B cell (primary cell): ENCODE data around the gene SKAP2. TPM values are rescaled to one million over a fixed set of nuclear protein-coding genes. Genes with fewer than 3 reads are reported as not detected.

Experiments
- ATAC-seq: fragments of 200-7000 bp; cut with Tn5 transposase; one replicate; pipeline ENCODE4 v1.10.0; 2021; ENCODE audit warnings: low read depth, mild to moderate bottlenecking, moderate number of reproducible peaks, moderate library complexity
- CTCF ChIA-PET: fragments of 350-600 bp; sonication (Branson Sonifier 250); formaldehyde crosslinking; loops from one replicate; lab custom pipeline; 2021; ENCODE audit warnings: antibody characterized with exemption, inconsistent platforms; lab: Charles Lee
- POLR2A ChIA-PET: fragments of 350-600 bp; sonication (Branson Sonifier 250); formaldehyde crosslinking; loops from one replicate; lab custom pipeline; 2021; ENCODE audit warnings: antibody characterized with exemption; lab: Charles Lee
- DNase-seq: peaks from one replicate; pipeline ENCODE4 v3.0.0; 2013
- H2AFZ ChIP-seq: 2 replicates; pipeline ENCODE4 v1.6.1; 2012; ENCODE audit warnings: mild to moderate bottlenecking, low read depth, low read length; ENCODE audit not compliant: insufficient read depth, poor library complexity, severe bottlenecking
- H3K27ac ChIP-seq, 2 donors: 1 replicate in 1 of 2; 2 replicates in 1 of 2; pipeline ENCODE4 v1.5.1; 2012 to 2013; ENCODE audit warnings: low read length in 2 of 2, mild to moderate bottlenecking in 2 of 2, moderate library complexity in 1 of 2
- H3K27me3 ChIP-seq, 4 experiments: fragments of 200-600 bp in 1 of 4; sonication (generic) in 1 of 4; replicated peaks in 1 of 4; 1 replicate in 2 of 4; 2 replicates in 2 of 4; pipeline versions ENCODE4 v1.6.1 to v1.7.0; 2013 to 2016; ENCODE audit warnings: low read length in 3 of 4, mild to moderate bottlenecking in 2 of 4, mixed read lengths in 1 of 4, moderate library complexity in 1 of 4; ENCODE audit not compliant: insufficient read depth in 4 of 4, control insufficient read depth in 3 of 4; ENCODE audit errors: control extremely low read depth in 1 of 4
- H3K36me3 ChIP-seq, 2 experiments: replicated peaks in 1 of 2; 1 replicate in 1 of 2; 2 replicates in 1 of 2; pipeline versions ENCODE4 v1.6.1 to v1.7.1; 2013; ENCODE audit warnings: low read length in 1 of 2; ENCODE audit not compliant: insufficient read depth in 2 of 2, control insufficient read depth in 1 of 2; ENCODE audit errors: control extremely low read depth in 1 of 2, extremely low read depth in 1 of 2
- H3K4me1 ChIP-seq, 2 donors: fragments of 200-600 bp in 1 of 2; sonication (generic) in 1 of 2; 1 replicate in 1 of 2; 2 replicates in 1 of 2; pipeline versions ENCODE4 v1.5.1 to v1.6.1; 2013 to 2017; ENCODE audit warnings: low read length in 2 of 2; ENCODE audit not compliant: control insufficient read depth in 2 of 2, insufficient read depth in 2 of 2
- H3K4me2 ChIP-seq: replicated peaks from 2 replicates; pipeline ENCODE3; 2012; ENCODE audit warnings: mild to moderate bottlenecking, low read depth, low read length; ENCODE audit not compliant: poor library complexity, severe bottlenecking
- H3K4me3 ChIP-seq, 5 experiments: fragments of 200-600 bp in 1 of 5; sonication (generic) in 1 of 5; 1 replicate in 3 of 5; 2 replicates in 2 of 5; pipeline versions ENCODE4 v1.5.1 to v1.7.0; 2011 to 2016; ENCODE audit warnings: low read length in 4 of 5, mild to moderate bottlenecking in 4 of 5, low read depth in 2 of 5, control low read depth in 1 of 5, moderate library complexity in 1 of 5; ENCODE audit not compliant: insufficient read depth in 1 of 5; ENCODE audit errors: control extremely low read depth in 1 of 5, extremely low read depth in 1 of 5
- H3K79me2 ChIP-seq: fragments of 200-600 bp; sonication (generic); one replicate; pipeline ENCODE4 v1.6.0; 2016; ENCODE audit warnings: low read length; ENCODE audit not compliant: control insufficient read depth, insufficient read depth
- H3K9ac ChIP-seq: fragments of 200-600 bp; sonication (generic); 2 replicates; pipeline ENCODE4 v1.6.1; 2017; ENCODE audit warnings: mild to moderate bottlenecking, low read length, moderate library complexity
- H3K9me3 ChIP-seq, 3 donors: one replicate each; pipeline versions ENCODE4 v1.6.1 to v1.7.1; 2013; ENCODE audit warnings: low read length in 2 of 3; ENCODE audit not compliant: control insufficient read depth in 2 of 3, insufficient read depth in 1 of 3; ENCODE audit errors: control extremely low read depth in 1 of 3
- H4K20me1 ChIP-seq: 2 replicates; pipeline ENCODE4 v1.6.0; 2012; ENCODE audit warnings: mild to moderate bottlenecking, low read length; ENCODE audit not compliant: insufficient read depth, control insufficient read depth, poor library complexity, severe bottlenecking
- H3K27ac Mint-ChIP-seq: one replicate; pipeline ENCODE4 v1.8.0; 2021; ENCODE audit warnings: mixed read lengths
- H3K27me3 Mint-ChIP-seq: one replicate; pipeline ENCODE4 v1.8.0; 2021; ENCODE audit warnings: mixed read lengths
- H3K4me1 Mint-ChIP-seq: one replicate; pipeline ENCODE4 v1.8.0; 2021; ENCODE audit warnings: mixed read lengths
- H3K4me3 Mint-ChIP-seq: one replicate; pipeline ENCODE4 v1.8.0; 2021; ENCODE audit warnings: mixed read lengths
- H3K9me3 Mint-ChIP-seq: one replicate; pipeline ENCODE4 v1.8.0; 2022; ENCODE audit warnings: mixed read lengths; ENCODE audit not compliant: insufficient read depth
- EZH2 ChIP-seq: IDR thresholded peaks from 2 replicates; pipeline ENCODE4 v1.6.1; 2012; ENCODE audit warnings: borderline replicate concordance, low read depth, mild to moderate bottlenecking, moderate library complexity, low read length; ENCODE audit not compliant: insufficient read depth, poor library complexity, severe bottlenecking
- WGBS: methylation state at CpG from one replicate; pipeline ENCODE4 v1.1.5; 2013; ENCODE audit warnings: missing lambda C conversion rate; ENCODE audit not compliant: insufficient coverage; 5-methylcytosine and 5-hydroxymethylcytosine counted together
- intact Hi-C: fragments of 100-400 bp; cut with micrococcal nuclease; formaldehyde crosslinking; loops from one replicate; pipeline ENCODE4 v1.10.0; 2022
- polyA plus RNA-seq: library from polyadenylated mRNA; depleted of rRNA; stranded (reverse); fragments of >200 nt; gene quantifications from 2 replicates; pipeline ENCODE4 v1.2.3, GENCODE V29; 2012
- total RNA-seq, 2 donors: library from RNA; stranded (reverse); fragments of 120-200 nt in 1 of 2; gene quantifications; 1 replicate in 1 of 2; 2 replicates in 1 of 2; pipeline versions ENCODE4 v1.2.3 to v1.2.4, GENCODE V29; 2013 to 2022
- TF ChIP-seq, protein P1 (sequence below): fragments of 200-600 bp; IDR thresholded peaks from one replicate; pipeline ENCODE4 v1.8.0; 2022; ENCODE audit warnings: antibody characterized with exemption, mild to moderate bottlenecking

SKAP2 gene
- total and polyA plus RNA-seq, 2 donors (not counting 1 experiment from before 2014, with no cell fraction given): 12.8 to 58.4 TPM

DNA sequence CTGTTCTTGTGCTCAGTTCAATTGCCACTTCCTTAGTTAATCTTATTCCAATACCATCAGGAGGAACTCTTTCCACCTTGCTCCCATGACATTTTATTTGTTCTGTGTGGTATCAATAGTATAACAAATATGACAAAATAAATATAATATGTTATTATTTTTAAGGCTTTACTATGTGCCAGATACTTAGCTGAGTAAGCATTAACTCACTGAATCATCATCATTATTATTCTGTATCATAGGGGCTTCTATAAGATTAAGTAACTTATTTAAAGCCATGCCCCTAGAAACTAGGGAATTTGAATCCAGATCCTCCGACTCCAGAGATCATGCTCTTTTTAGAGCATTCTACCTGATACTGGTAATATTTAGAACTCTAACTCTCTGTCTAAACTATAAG is 33.5 kb upstream of the SKAP2 start:
- WGBS: no CpG with 5 or more reads among the region's 1 CpG
- intact Hi-C loops: no loop called here
- no peak overlapping the region for H3K9ac ChIP-seq
- H3K4me1 Mint-ChIP-seq: no peaks in the 10 kb centered on the region
- H3K4me2 ChIP-seq: no peak overlapping the region
- DNase-seq (no peak), ATAC-seq (no peak)
- no peaks in the 10 kb centered on the region for H3K4me1 ChIP-seq
- no peak overlapping the region for H3K4me3 ChIP-seq
- H4K20me1 ChIP-seq: no peaks in the 10 kb centered on the region
- H3K9me3 ChIP-seq: no peaks in the 10 kb centered on the region
- H2AFZ ChIP-seq: no peak overlapping the region
- ChIA-PET POLR2A (no interaction called here), CTCF (interaction anchor here (0.6 kb wide), 1 partner anchor 886 kb away, joined by 4 read pairs; no protein-coding TSS in a partner anchor)
- TF ChIP-seq EZH2: no peak
- TF ChIP-seq, protein P1, sequence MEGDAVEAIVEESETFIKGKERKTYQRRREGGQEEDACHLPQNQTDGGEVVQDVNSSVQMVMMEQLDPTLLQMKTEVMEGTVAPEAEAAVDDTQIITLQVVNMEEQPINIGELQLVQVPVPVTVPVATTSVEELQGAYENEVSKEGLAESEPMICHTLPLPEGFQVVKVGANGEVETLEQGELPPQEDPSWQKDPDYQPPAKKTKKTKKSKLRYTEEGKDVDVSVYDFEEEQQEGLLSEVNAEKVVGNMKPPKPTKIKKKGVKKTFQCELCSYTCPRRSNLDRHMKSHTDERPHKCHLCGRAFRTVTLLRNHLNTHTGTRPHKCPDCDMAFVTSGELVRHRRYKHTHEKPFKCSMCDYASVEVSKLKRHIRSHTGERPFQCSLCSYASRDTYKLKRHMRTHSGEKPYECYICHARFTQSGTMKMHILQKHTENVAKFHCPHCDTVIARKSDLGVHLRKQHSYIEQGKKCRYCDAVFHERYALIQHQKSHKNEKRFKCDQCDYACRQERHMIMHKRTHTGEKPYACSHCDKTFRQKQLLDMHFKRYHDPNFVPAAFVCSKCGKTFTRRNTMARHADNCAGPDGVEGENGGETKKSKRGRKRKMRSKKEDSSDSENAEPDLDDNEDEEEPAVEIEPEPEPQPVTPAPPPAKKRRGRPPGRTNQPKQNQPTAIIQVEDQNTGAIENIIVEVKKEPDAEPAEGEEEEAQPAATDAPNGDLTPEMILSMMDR: no peak
- H3K27ac Mint-ChIP-seq: no peak overlapping the region
- H3K9me3 Mint-ChIP-seq: no peaks in the 10 kb centered on the region
- H3K27me3 Mint-ChIP-seq: peaks cover 31% of the 10 kb centered on the region
- H3K4me3 Mint-ChIP-seq: no peak overlapping the region
- no peak overlapping the region for H3K27ac ChIP-seq
- no peaks in the 10 kb centered on the region for H3K79me2 ChIP-seq
- H3K36me3 ChIP-seq: no peaks in the 10 kb centered on the region
- H3K27me3 ChIP-seq: peaks cover 0 to 16% (median 2%) of the 10 kb centered on the region in 4 experiments

DNA sequence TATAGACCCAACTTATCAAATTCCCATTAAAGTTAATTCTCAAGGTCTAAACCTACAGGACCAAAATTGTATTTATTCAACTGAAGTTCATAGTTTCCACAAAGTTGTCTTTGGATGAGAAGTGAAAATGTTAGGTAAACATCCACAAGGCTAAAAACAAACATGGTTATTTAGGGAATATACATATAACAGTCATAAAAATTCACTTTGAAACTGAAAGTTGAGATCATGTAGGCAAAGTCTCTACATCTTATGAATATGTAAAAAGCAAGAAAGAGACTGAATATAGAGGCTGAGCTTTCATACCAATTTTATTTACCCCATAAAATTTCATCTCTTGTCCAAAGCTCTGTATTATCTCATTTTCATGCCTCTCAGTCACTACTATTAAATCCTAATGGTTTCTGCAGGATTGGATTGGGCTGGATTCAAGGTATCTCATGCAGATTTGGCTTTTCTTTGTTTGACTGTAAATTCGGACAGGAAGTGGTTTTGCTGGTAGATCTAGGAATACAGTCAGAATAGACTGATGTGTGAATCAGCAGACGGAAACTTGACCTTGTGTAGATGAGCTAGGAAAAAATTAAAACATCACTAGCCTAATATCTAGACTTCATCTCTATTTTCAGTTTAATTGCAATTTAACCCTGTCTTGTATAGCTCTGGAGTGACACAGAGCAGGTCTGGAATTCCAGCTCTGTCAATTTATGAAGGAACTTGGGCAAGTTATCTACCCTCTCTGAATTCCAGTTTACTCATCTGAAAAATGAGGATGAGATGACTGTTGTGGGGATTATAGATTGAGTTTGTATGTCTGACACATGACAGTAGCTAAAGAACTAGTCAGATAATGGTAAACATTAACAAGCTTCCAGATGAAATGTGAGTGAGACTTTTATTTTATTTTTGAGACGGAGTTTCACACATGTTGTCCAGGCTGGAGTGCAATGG is 27.3 kb upstream of the SKAP2 start:
- Mint-ChIP-seq H3K9me3 (no peaks in the 10 kb centered on the region), H3K4me1 (no peaks in the 10 kb centered on the region), H3K4me3 (no peak overlapping the region), H3K27ac (no peak overlapping the region), H3K27me3 (peaks cover 12% of the 10 kb centered on the region)
- Histone ChIP-seq H3K9me3 (no peaks in the 10 kb centered on the region), H2AFZ (no peak overlapping the region), H3K27me3 (peaks cover 0 to 12% (median 0%) of the 10 kb centered on the region in 4 experiments), H3K36me3 (no peaks in the 10 kb centered on the region), H3K4me2 (no peak overlapping the region), H3K4me3 (no peak overlapping the region), H3K4me1 (no peaks in the 10 kb centered on the region), H3K79me2 (no peaks in the 10 kb centered on the region), H4K20me1 (no peaks in the 10 kb centered on the region), H3K27ac (no peak overlapping the region), H3K9ac (no peak overlapping the region)
- 80% methylated on average over 1 of the region's 3 CpGs for WGBS
- no peak for DNase-seq
- ChIA-PET POLR2A (no interaction called here), CTCF (no interaction called here)
- intact Hi-C loops: no loop called here
- no peak for TF ChIP-seq EZH2
- TF ChIP-seq, protein P1: no peak
- no peak for ATAC-seq
